Measurements from ENCODE around the gene C16orf95.

C16orf95 gene

DNA sequence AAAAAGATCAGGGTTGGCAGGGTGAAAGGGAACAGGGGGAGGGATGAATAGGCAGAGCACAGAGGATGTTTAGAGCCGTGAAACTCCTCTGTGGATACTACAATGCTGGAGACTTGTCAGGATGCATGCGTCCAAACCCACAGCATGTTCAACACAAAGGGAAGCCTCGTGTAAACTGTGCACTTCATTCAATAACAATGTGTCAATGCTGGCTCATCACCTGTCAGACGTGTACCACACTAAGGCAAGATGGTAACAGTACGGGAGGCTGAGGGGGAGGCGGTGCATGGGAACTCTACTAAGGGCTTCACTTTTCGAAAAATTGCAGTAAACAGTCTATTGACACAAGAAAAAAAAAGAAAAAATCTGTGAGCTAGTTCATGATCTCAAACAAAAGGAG lies 63.7 kb downstream of the C16orf95 start:
- DNase-seq (ENCODE audit: low read depth, low spot score) = no peak
